Mesenchymal stem cell (in vitro differentiated cells and primary cell): Measurements from ENCODE around the gene ACAA2.

Experiments
- DNase-seq: peaks from one replicate; pipeline ENCODE4 v3.0.0-alpha.2; 2013
- H2AFZ ChIP-seq: one replicate; pipeline ENCODE4 v1.6.1; 2013; ENCODE audit warnings: low read depth, mild to moderate bottlenecking, control low read depth, inconsistent platforms, low read length, moderate library complexity
- H2AK5ac ChIP-seq: 2 replicates; pipeline ENCODE4 v1.6.1; 2013; ENCODE audit warnings: low read length, moderate library complexity, mild to moderate bottlenecking, inconsistent platforms; ENCODE audit not compliant: severe bottlenecking
- H2BK120ac ChIP-seq: one replicate; pipeline ENCODE4 v1.6.1; 2013; ENCODE audit warnings: low read depth, mild to moderate bottlenecking, inconsistent platforms, low read length, moderate library complexity
- H2BK12ac ChIP-seq, 2 experiments: one replicate each; pipeline ENCODE4 v1.6.1; 2013; ENCODE audit warnings: inconsistent platforms in 2 of 2, low read length in 2 of 2, mild to moderate bottlenecking in 2 of 2, moderate library complexity in 2 of 2, control low read depth in 1 of 2
- H2BK15ac ChIP-seq: one replicate; pipeline ENCODE4 v1.6.1; 2013; ENCODE audit warnings: mild to moderate bottlenecking, low read depth, inconsistent platforms; ENCODE audit not compliant: poor library complexity, severe bottlenecking
- H2BK5ac ChIP-seq: 2 replicates; pipeline ENCODE4 v1.6.1; 2013; ENCODE audit warnings: low read depth, mild to moderate bottlenecking, low read length, control low read depth, inconsistent platforms; ENCODE audit not compliant: poor library complexity, severe bottlenecking
- H3K14ac ChIP-seq, 2 experiments: one replicate each; pipeline ENCODE4 v1.6.1; 2013; ENCODE audit warnings: inconsistent platforms in 2 of 2, low read length in 2 of 2, control low read depth in 1 of 2, mild to moderate bottlenecking in 1 of 2, moderate library complexity in 1 of 2
- H3K18ac ChIP-seq, 2 experiments: one replicate each; pipeline ENCODE4 v1.6.1; 2013; ENCODE audit warnings: inconsistent platforms in 2 of 2, low read length in 2 of 2, control low read depth in 1 of 2, low read depth in 1 of 2, mild to moderate bottlenecking in 1 of 2
- H3K23ac ChIP-seq, 2 experiments: one replicate each; pipeline ENCODE4 v1.6.1; 2013; ENCODE audit warnings: inconsistent platforms in 2 of 2, low read length in 2 of 2, mild to moderate bottlenecking in 2 of 2, moderate library complexity in 2 of 2, control low read depth in 1 of 2
- H3K27ac ChIP-seq: 2 replicates; pipeline ENCODE4 v1.5.1; 2013; ENCODE audit warnings: mild to moderate bottlenecking, moderate library complexity, low read length, control low read depth, inconsistent platforms; ENCODE audit not compliant: poor library complexity, severe bottlenecking
- H3K27me3 ChIP-seq, 2 experiments: 2 replicates each; pipeline versions ENCODE4 v1.6.1 to v1.7.0; 2013; ENCODE audit warnings: low read length in 2 of 2, mild to moderate bottlenecking in 2 of 2, moderate library complexity in 2 of 2, control low read depth in 1 of 2, inconsistent platforms in 1 of 2; ENCODE audit not compliant: control insufficient read depth in 1 of 2, insufficient read depth in 1 of 2
- H3K36me3 ChIP-seq, 2 experiments: 2 replicates each; pipeline versions ENCODE4 v1.6.1 to v1.7.0; 2013; ENCODE audit warnings: low read length in 2 of 2, control low read depth in 1 of 2, inconsistent platforms in 1 of 2, low read depth in 1 of 2, mild to moderate bottlenecking in 1 of 2; ENCODE audit not compliant: insufficient read depth in 2 of 2, control insufficient read depth in 1 of 2
- H3K4ac ChIP-seq, 2 experiments: one replicate each; pipeline ENCODE4 v1.6.1; 2013; ENCODE audit warnings: inconsistent platforms in 2 of 2, low read length in 2 of 2, mild to moderate bottlenecking in 2 of 2, moderate library complexity in 2 of 2, control low read depth in 1 of 2, low read depth in 1 of 2
- H3K4me1 ChIP-seq: 2 replicates; pipeline ENCODE4 v1.6.1; 2013; ENCODE audit warnings: low read depth, low read length, control low read depth; ENCODE audit not compliant: control insufficient read depth, insufficient read depth
- H3K4me2 ChIP-seq: 2 replicates; pipeline ENCODE4 v1.6.1; 2013; ENCODE audit warnings: low read length, mild to moderate bottlenecking, inconsistent platforms; ENCODE audit not compliant: poor library complexity, severe bottlenecking
- H3K4me3 ChIP-seq, 2 experiments: 2 replicates each; pipeline versions ENCODE4 v1.5.1 to v1.7.0; 2013; ENCODE audit warnings: low read length in 2 of 2, mild to moderate bottlenecking in 2 of 2, control low read depth in 1 of 2, low read depth in 1 of 2; ENCODE audit not compliant: insufficient read depth in 1 of 2
- H3K79me1 ChIP-seq: replicated peaks from 2 replicates; pipeline ENCODE4 v1.6.1; 2013; ENCODE audit warnings: mild to moderate bottlenecking, control low read depth, low read length, inconsistent platforms; ENCODE audit not compliant: poor library complexity, severe bottlenecking
- H3K9ac ChIP-seq: 2 replicates; pipeline ENCODE4 v1.7.0; 2013; ENCODE audit warnings: mild to moderate bottlenecking, low read length, moderate library complexity
- H3K9me3 ChIP-seq: 2 replicates; pipeline ENCODE4 v1.7.0; 2013; ENCODE audit warnings: mild to moderate bottlenecking, low read length; ENCODE audit not compliant: control insufficient read depth
- H4K8ac ChIP-seq: one replicate; pipeline ENCODE4 v1.6.1; 2013; ENCODE audit warnings: inconsistent platforms, mild to moderate bottlenecking, low read length, moderate library complexity
- H4K91ac ChIP-seq: one replicate; pipeline ENCODE4 v1.6.1; 2013; ENCODE audit warnings: mild to moderate bottlenecking, low read length, inconsistent platforms
- WGBS: methylation state at CpG from one replicate; pipeline ENCODE4 v1.1.7; 2013; ENCODE audit warnings: mixed read lengths; 5-methylcytosine and 5-hydroxymethylcytosine counted together

The ACAA2 gene

DNA sequence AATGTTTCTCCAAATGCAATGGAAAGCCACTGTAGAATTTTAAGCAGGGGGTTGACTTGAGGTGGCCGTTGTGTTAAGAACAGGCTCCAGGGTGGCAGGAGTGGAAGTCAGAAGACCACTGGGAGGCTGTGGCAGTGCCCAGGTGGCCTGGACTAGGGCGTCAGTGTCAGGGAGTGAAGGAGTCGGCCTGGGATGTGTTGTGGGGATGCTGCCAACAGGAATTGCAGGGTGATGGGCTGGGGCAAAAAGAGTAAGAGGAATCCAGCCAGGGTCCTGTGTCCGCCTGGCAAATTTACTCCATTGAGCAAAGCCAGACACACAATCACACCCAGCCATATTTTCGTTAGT, 55.1 kb downstream of the ACAA2 start:
- Histone ChIP-seq H3K4ac (no peak overlapping the region), H4K8ac (no peak overlapping the region), H3K14ac (no peak overlapping the region), H3K23ac (no peak overlapping the region), H3K4me3 (no peak overlapping the region), H3K27me3 (peaks cover 0 to 4% of the 10 kb centered on the region in 2 experiments), H3K4me1 (peaks cover 5% of the 10 kb centered on the region), H4K91ac (no peak overlapping the region), H3K4me2 (no peak overlapping the region), H3K18ac (no peak overlapping the region), H3K9me3 (no peaks in the 10 kb centered on the region), H3K27ac (no peak overlapping the region), H2AFZ (no peak overlapping the region), H2BK5ac (no peak overlapping the region), H3K36me3 (no peaks in the 10 kb centered on the region), H3K79me1 (no peaks in the 10 kb centered on the region), H2BK120ac (no peak overlapping the region), H2BK12ac (no peak overlapping the region), H3K9ac (no peak overlapping the region), H2AK5ac (no peak overlapping the region), H2BK15ac (no peak overlapping the region)
- 97% methylated on average over 3 of the region's 5 CpGs for WGBS
- no peak for DNase-seq

- Histone ChIP-seq H4K91ac (no peak overlapping the region), H3K9ac (no peak overlapping the region), H2BK15ac (no peak overlapping the region), H3K4ac (no peak overlapping the region), H4K8ac (no peak overlapping the region), H3K4me3 (no peak overlapping the region), H2BK12ac (no peak overlapping the region), H3K23ac (no peak overlapping the region), H2BK5ac (no peak overlapping the region), H2AK5ac (no peak overlapping the region), H3K18ac (no peak overlapping the region), H3K9me3 (no peaks in the 10 kb centered on the region), H3K79me1 (no peaks in the 10 kb centered on the region), H3K36me3 (no peaks in the 10 kb centered on the region), H2AFZ (no peak overlapping the region), H3K4me1 (peaks cover 5% of the 10 kb centered on the region), H3K27ac (no peak overlapping the region), H3K14ac (no peak overlapping the region), H2BK120ac (no peak overlapping the region), H3K4me2 (no peak overlapping the region), H3K27me3 (peaks cover 4 to 8% of the 10 kb centered on the region in 2 experiments)
- no peak for DNase-seq
- 83% methylated on average over 23 of the region's 23 CpGs for WGBS
Observed at GRCh38 chr18:49757513-49758262, 55.6 kb downstream of the ACAA2 start.

- H4K91ac ChIP-seq = no peak overlapping the region
- H3K4me3 ChIP-seq = no peak overlapping the region
- no peak overlapping the region for H3K23ac ChIP-seq
- H2BK5ac ChIP-seq = no peak overlapping the region
- H3K27ac ChIP-seq = no peak overlapping the region
- no peaks in the 10 kb centered on the region for H3K36me3 ChIP-seq
- DNase-seq = no peak
- H2BK15ac ChIP-seq = no peak overlapping the region
- no peak overlapping the region for H3K18ac ChIP-seq
- peaks cover 11 to 17% of the 10 kb centered on the region in 2 experiments for H3K27me3 ChIP-seq
- no peak overlapping the region for H3K4ac ChIP-seq
- H3K14ac ChIP-seq = no peak overlapping the region
- H3K79me1 ChIP-seq = no peaks in the 10 kb centered on the region
- no peak overlapping the region for H3K9ac ChIP-seq
- H3K4me1 ChIP-seq = peaks cover 5% of the 10 kb centered on the region
- no peak overlapping the region for H2AFZ ChIP-seq
- 92% methylated on average over 6 of the region's 9 CpGs for WGBS
- H2BK12ac ChIP-seq = no peak overlapping the region
- no peak overlapping the region for H2AK5ac ChIP-seq
- no peak overlapping the region for H4K8ac ChIP-seq
- H3K4me2 ChIP-seq = no peak overlapping the region
- no peak overlapping the region for H2BK120ac ChIP-seq
- H3K9me3 ChIP-seq = no peaks in the 10 kb centered on the region
Observed at GRCh38 chr18:49756671-49757362, 56.5 kb downstream of the ACAA2 start.

- H3K18ac ChIP-seq = no peak overlapping the region
- peaks cover 5% of the 10 kb centered on the region for H3K4me1 ChIP-seq
Observed at GRCh38 chr18:49756135-49756534, 57.2 kb downstream of the ACAA2 start.

More at GRCh38 chr18:49756135-49756534, 57.2 kb downstream of the ACAA2 start:
- Histone ChIP-seq H2AFZ (no peak overlapping the region), H3K79me1 (no peaks in the 10 kb centered on the region), H3K14ac (no peak overlapping the region), H3K27me3 (peaks cover 14 to 22% of the 10 kb centered on the region in 2 experiments), H3K4me3 (no peak overlapping the region), H2BK15ac (no peak overlapping the region), H2BK5ac (no peak overlapping the region), H4K8ac (no peak overlapping the region), H3K27ac (no peak overlapping the region), H2BK120ac (no peak overlapping the region), H3K4me2 (no peak overlapping the region), H2AK5ac (no peak overlapping the region), H3K9ac (no peak overlapping the region), H3K36me3 (no peaks in the 10 kb centered on the region), H2BK12ac (no peak overlapping the region), H3K4ac (no peak overlapping the region), H3K23ac (no peak overlapping the region), H4K91ac (no peak overlapping the region), H3K9me3 (no peaks in the 10 kb centered on the region)
- 77% methylated on average over 6 of the region's 6 CpGs for WGBS
- no peak for DNase-seq
